PC-3 (cell line): ENCODE results near the gene SEMA3C. TPM values are rescaled to one million over a fixed set of nuclear protein-coding genes. Genes with fewer than 3 reads are reported as not detected.
A peak's percentile ranks its signal among the peaks of the same experiment; 100 is the strongest.

Source experiments
- ATAC-seq: fragments of 200-7000 bp; cut with Tn5 transposase; 2 replicates; pipeline ENCODE4 v1.9.1; 2020; ENCODE audit warnings: mild to moderate bottlenecking, moderate library complexity
- BruUV-seq: library from RNA; stranded (reverse); fragments of 400-500 nt; replicated peaks from 2 replicates; lab custom pipeline; 2021; lab: Mats Ljungman, UMichigan
- CTCF ChIA-PET: fragments of 300-600 bp; sonication (Branson Sonifier 250); formaldehyde crosslinking; loops from one replicate; lab custom pipeline; 2022; ENCODE audit warnings: antibody characterized with exemption; lab: Charles Lee
- POLR2A ChIA-PET: fragments of 300-600 bp; sonication (Branson Sonifier 250); formaldehyde crosslinking; loops from one replicate; lab custom pipeline; 2022; ENCODE audit warnings: antibody characterized with exemption; ENCODE audit not compliant: unreplicated experiment; lab: Charles Lee
- DNase-seq: peaks from one replicate; pipeline ENCODE4 v3.0.0-alpha.2; 2015
- H2AFZ ChIP-seq: fragments of 300-600 bp; sonication (generic); 2 replicates; pipeline ENCODE4 v1.6.0; 2016; ENCODE audit warnings: antibody characterized with exemption, low read length
- H3F3A ChIP-seq: fragments of 300-600 bp; sonication (generic); one replicate; pipeline ENCODE4 v1.6.0; 2017; ENCODE audit warnings: antibody characterized with exemption, low read length, control low read depth, mild to moderate bottlenecking; ENCODE audit not compliant: unreplicated experiment
- H3K27ac ChIP-seq: fragments of 300-600 bp; sonication (generic); 2 replicates; pipeline ENCODE4 v1.5.1; 2016; ENCODE audit warnings: mild to moderate bottlenecking, low read length
- H3K27me3 ChIP-seq: fragments of 300-600 bp; sonication (generic); 2 replicates; pipeline ENCODE4 v1.6.1; 2016; ENCODE audit warnings: low read length, mixed read lengths
- H3K36me3 ChIP-seq: fragments of 300-600 bp; sonication (generic); 2 replicates; pipeline ENCODE4 v1.6.1; 2016; ENCODE audit warnings: low read depth, mixed run types, low read length, mixed read lengths
- H3K4me1 ChIP-seq: fragments of 300-600 bp; sonication (generic); 2 replicates; pipeline ENCODE4 v1.5.1; 2016; ENCODE audit warnings: low read length; ENCODE audit not compliant: insufficient read depth
- H3K4me2 ChIP-seq: fragments of 300-600 bp; sonication (generic); 2 replicates; pipeline ENCODE4 v1.6.0; 2016; ENCODE audit warnings: low read length
- H3K4me3 ChIP-seq: fragments of 300-600 bp; sonication (generic); 2 replicates; pipeline ENCODE4 v1.5.1; 2016; ENCODE audit warnings: mild to moderate bottlenecking, low read length, mixed read lengths
- H3K79me2 ChIP-seq: fragments of 300-600 bp; sonication (generic); 2 replicates; pipeline ENCODE4 v1.6.1; 2017; ENCODE audit warnings: low read length, mixed read lengths
- H3K9ac ChIP-seq: fragments of 300-600 bp; sonication (generic); 2 replicates; pipeline ENCODE4 v1.6.0; 2016; ENCODE audit warnings: mild to moderate bottlenecking, low read length
- H3K9me2 ChIP-seq: fragments of 300-600 bp; sonication (generic); replicated peaks from 2 replicates; pipeline ENCODE4 v1.6.1; 2016; ENCODE audit warnings: mixed run types, low read length, mixed read lengths
- H3K9me3 ChIP-seq: fragments of 300-600 bp; sonication (generic); 2 replicates; pipeline ENCODE4 v1.6.1; 2016; ENCODE audit warnings: low read length, mixed read lengths
- H4K20me1 ChIP-seq: fragments of 300-600 bp; sonication (generic); 2 replicates; pipeline ENCODE4 v1.6.1; 2016; ENCODE audit warnings: low read length, mixed read lengths
- EZH2 ChIP-seq: fragments of 300-600 bp; sonication (generic); IDR thresholded peaks from one replicate; pipeline ENCODE4 v1.6.1; 2017; ENCODE audit warnings: antibody characterized with exemption, mild to moderate bottlenecking, low read length; ENCODE audit not compliant: unreplicated experiment
- EZH2phosphoT487 ChIP-seq: fragments of 300-600 bp; sonication (generic); IDR thresholded peaks from 2 replicates; pipeline ENCODE4 v1.6.1; 2018; ENCODE audit warnings: mild to moderate bottlenecking, antibody characterized with exemption, low read length, borderline replicate concordance
- intact Hi-C: fragments of 100-400 bp; cut with micrococcal nuclease; formaldehyde crosslinking; loops from 2 replicates; pipeline ENCODE4 v1.9.0; 2023
- total RNA-seq: library from RNA; depleted of rRNA; stranded (reverse); fragments of >200 nt; gene quantifications from 2 replicates; pipeline ENCODE4 v1.2.3, GENCODE V29; 2014
- TF ChIP-seq, protein P1 (sequence below): fragments of 300-600 bp; sonication (generic); conservative IDR thresholded peaks from 2 replicates; pipeline ENCODE4 v1.5.1; 2017; ENCODE audit warnings: antibody characterized with exemption, low read depth, mild to moderate bottlenecking, low read length

SEMA3C gene
- total RNA-seq, 1 experiment from 2014 or later, result 28.0 TPM

GRCh38 chr7:80729591-80730320, 189.1 kb downstream of the SEMA3C start:
- Histone ChIP-seq H3K27me3 (no peaks in the 10 kb centered on the region), H3F3A (no peaks in the 10 kb centered on the region), H3K36me3 (no peaks in the 10 kb centered on the region), H3K4me1 (peaks cover 12% of the 10 kb centered on the region), H3K4me3 (no peak overlapping the region), H3K27ac (no peak overlapping the region), H2AFZ (peak overlapping the region; percentile 39; the same call in 1 of the 2 replicates), H3K4me2 (no peak overlapping the region), H3K9ac (no peak overlapping the region), H4K20me1 (no peaks in the 10 kb centered on the region), H3K9me2 (no peaks in the 10 kb centered on the region), H3K79me2 (no peaks in the 10 kb centered on the region), H3K9me3 (no peaks in the 10 kb centered on the region)
- TF ChIP-seq EZH2phosphoT487 (no peak), EZH2 (no peak)
- TF ChIP-seq, protein P1, sequence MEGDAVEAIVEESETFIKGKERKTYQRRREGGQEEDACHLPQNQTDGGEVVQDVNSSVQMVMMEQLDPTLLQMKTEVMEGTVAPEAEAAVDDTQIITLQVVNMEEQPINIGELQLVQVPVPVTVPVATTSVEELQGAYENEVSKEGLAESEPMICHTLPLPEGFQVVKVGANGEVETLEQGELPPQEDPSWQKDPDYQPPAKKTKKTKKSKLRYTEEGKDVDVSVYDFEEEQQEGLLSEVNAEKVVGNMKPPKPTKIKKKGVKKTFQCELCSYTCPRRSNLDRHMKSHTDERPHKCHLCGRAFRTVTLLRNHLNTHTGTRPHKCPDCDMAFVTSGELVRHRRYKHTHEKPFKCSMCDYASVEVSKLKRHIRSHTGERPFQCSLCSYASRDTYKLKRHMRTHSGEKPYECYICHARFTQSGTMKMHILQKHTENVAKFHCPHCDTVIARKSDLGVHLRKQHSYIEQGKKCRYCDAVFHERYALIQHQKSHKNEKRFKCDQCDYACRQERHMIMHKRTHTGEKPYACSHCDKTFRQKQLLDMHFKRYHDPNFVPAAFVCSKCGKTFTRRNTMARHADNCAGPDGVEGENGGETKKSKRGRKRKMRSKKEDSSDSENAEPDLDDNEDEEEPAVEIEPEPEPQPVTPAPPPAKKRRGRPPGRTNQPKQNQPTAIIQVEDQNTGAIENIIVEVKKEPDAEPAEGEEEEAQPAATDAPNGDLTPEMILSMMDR, result no peak
- POLR2A ChIA-PET, result no interaction called here
- CTCF ChIA-PET, result no interaction called here
- ATAC-seq, result no peak; the same call in 1 of the 2 replicates
- intact Hi-C loops, result loop anchor here (10.0 kb wide), 1 partner anchor 185 kb away; the partner anchor contains the start of gene SEMA3C
- peak; percentile 43 for DNase-seq
- no TSS peak for BruUV-seq

GRCh38 chr7:80726666-80727065, 192.2 kb downstream of the SEMA3C start:
- ChIA-PET CTCF (no interaction called here), POLR2A (no interaction called here)
- no peaks in the 10 kb centered on the region for H3K9me2 ChIP-seq
- H2AFZ ChIP-seq, result no peak overlapping the region
- H3K9ac ChIP-seq, result no peak overlapping the region
- no TSS peak for BruUV-seq
- peaks cover 39% of the 10 kb centered on the region for H3K4me1 ChIP-seq
- no peak overlapping the region for H3K4me3 ChIP-seq
- peaks cover 10% of the 10 kb centered on the region for H3F3A ChIP-seq
- TF ChIP-seq, protein P1, result no peak
- no peak for TF ChIP-seq EZH2phosphoT487
- H3K9me3 ChIP-seq, result no peaks in the 10 kb centered on the region
- no peaks in the 10 kb centered on the region for H3K36me3 ChIP-seq
- H4K20me1 ChIP-seq, result no peaks in the 10 kb centered on the region
- no peak for ATAC-seq
- intact Hi-C loops, result loop anchor here (10.0 kb wide), 1 partner anchor 188 kb away; the partner anchor contains the start of gene SEMA3C
- DNase-seq, result no peak
- H3K27ac ChIP-seq, result no peak overlapping the region
- H3K79me2 ChIP-seq, result no peaks in the 10 kb centered on the region
- no peak overlapping the region for H3K4me2 ChIP-seq
- no peaks in the 10 kb centered on the region for H3K27me3 ChIP-seq

- Histone ChIP-seq H3K4me1 (peaks cover 47% of the 10 kb centered on the region), H3K27ac (no peak overlapping the region), H3K9me2 (no peaks in the 10 kb centered on the region), H3K9ac (no peak overlapping the region), H3K79me2 (no peaks in the 10 kb centered on the region), H3K27me3 (no peaks in the 10 kb centered on the region), H3K4me3 (no peak overlapping the region), H4K20me1 (no peaks in the 10 kb centered on the region), H3F3A (peaks cover 10% of the 10 kb centered on the region), H3K36me3 (no peaks in the 10 kb centered on the region), H3K9me3 (no peaks in the 10 kb centered on the region), H2AFZ (no peak overlapping the region), H3K4me2 (no peak overlapping the region)
- ChIA-PET POLR2A (interaction anchor here (0.5 kb wide), 1 partner anchor 300 kb away, joined by 7 read pairs; no protein-coding TSS in a partner anchor), CTCF (no interaction called here)
- DNase-seq (no peak), ATAC-seq (no peak)
- TF ChIP-seq EZH2phosphoT487 (no peak), EZH2 (no peak)
- TF ChIP-seq, protein P1, result no peak
- no TSS peak for BruUV-seq
- intact Hi-C loops, result loop anchor here (10.0 kb wide), 1 partner anchor 190 kb away; the partner anchor contains the start of gene SEMA3C
Measured at GRCh38 chr7:80725181-80725611, 193.7 kb downstream of the SEMA3C start.
